ENCODE results near the gene ROBO1. TPM values are rescaled to one million over a fixed set of nuclear protein-coding genes. Genes with fewer than 3 reads are reported as not detected.

ROBO1 gene
- total RNA-seq, 1 donor from 2014 or later = 73.8 TPM

GRCh38 chr3:79297245-79297960, 470.4 kb downstream of the ROBO1 start:
- H3K27me3 Mint-ChIP-seq (ENCODE audit: unreplicated experiment) = no peaks in the 10 kb centered on the region
- peak overlapping the region; percentile 23 for H3K4me3 Mint-ChIP-seq (ENCODE audit: unreplicated experiment)
- peaks cover 5% of the 10 kb centered on the region for H3K9me3 Mint-ChIP-seq (ENCODE audit: unreplicated experiment)
- no peak for TF ChIP-seq CTCF (IDR thresholded peaks at IDR 0.05)
- peaks cover 21% of the 10 kb centered on the region for H3K4me1 Mint-ChIP-seq (ENCODE audit: unreplicated experiment)
- peaks cover 3% of the 10 kb centered on the region for H3K36me3 Mint-ChIP-seq (ENCODE audit: unreplicated experiment)
- H3K27ac Mint-ChIP-seq (ENCODE audit: unreplicated experiment) = peak overlapping the region; percentile 83
- no peak for DNase-seq (ENCODE audit: extremely low spot score, unreplicated experiment)

- peaks cover 2% of the 10 kb centered on the region for H3K4me1 Mint-ChIP-seq (ENCODE audit: unreplicated experiment)
- no peak for DNase-seq (ENCODE audit: extremely low spot score, unreplicated experiment)
- no peaks in the 10 kb centered on the region for H3K36me3 Mint-ChIP-seq (ENCODE audit: unreplicated experiment)
- H3K9me3 Mint-ChIP-seq (ENCODE audit: unreplicated experiment) = no peaks in the 10 kb centered on the region
- H3K4me3 Mint-ChIP-seq (ENCODE audit: unreplicated experiment) = no peak overlapping the region
- no peak overlapping the region for H3K27ac Mint-ChIP-seq (ENCODE audit: unreplicated experiment)
- TF ChIP-seq CTCF (IDR thresholded peaks at IDR 0.05) = no peak
- no peaks in the 10 kb centered on the region for H3K27me3 Mint-ChIP-seq (ENCODE audit: unreplicated experiment)
Observed at GRCh38 chr3:79286882-79287281, 480.9 kb downstream of the ROBO1 start.

- H3K9me3 Mint-ChIP-seq (ENCODE audit: unreplicated experiment) = no peaks in the 10 kb centered on the region
- H3K36me3 Mint-ChIP-seq (ENCODE audit: unreplicated experiment) = no peaks in the 10 kb centered on the region
- no peak overlapping the region for H3K27ac Mint-ChIP-seq (ENCODE audit: unreplicated experiment)
- H3K4me3 Mint-ChIP-seq (ENCODE audit: unreplicated experiment) = no peak overlapping the region
- H3K4me1 Mint-ChIP-seq (ENCODE audit: unreplicated experiment) = peaks cover 2% of the 10 kb centered on the region
- no peaks in the 10 kb centered on the region for H3K27me3 Mint-ChIP-seq (ENCODE audit: unreplicated experiment)
- no peak for TF ChIP-seq CTCF (IDR thresholded peaks at IDR 0.05)
- DNase-seq (ENCODE audit: extremely low spot score, unreplicated experiment) = no peak
Observed at GRCh38 chr3:79285871-79286270, 481.9 kb downstream of the ROBO1 start.

- Mint-ChIP-seq H3K4me1 (ENCODE audit: unreplicated experiment) (peaks cover 2% of the 10 kb centered on the region), H3K27ac (ENCODE audit: unreplicated experiment) (no peak overlapping the region)
- DNase-seq (ENCODE audit: extremely low spot score, unreplicated experiment) = no peak
Observed at GRCh38 chr3:79285380-79285779, 482.4 kb downstream of the ROBO1 start.

More at GRCh38 chr3:79285380-79285779, 482.4 kb downstream of the ROBO1 start:
- no peak for TF ChIP-seq CTCF (IDR thresholded peaks at IDR 0.05)
- no peak overlapping the region for H3K4me3 Mint-ChIP-seq (ENCODE audit: unreplicated experiment)
- H3K36me3 Mint-ChIP-seq (ENCODE audit: unreplicated experiment) = no peaks in the 10 kb centered on the region
- no peaks in the 10 kb centered on the region for H3K9me3 Mint-ChIP-seq (ENCODE audit: unreplicated experiment)
- H3K27me3 Mint-ChIP-seq (ENCODE audit: unreplicated experiment) = no peaks in the 10 kb centered on the region

All from osteocyte (in vitro differentiated cells).